ENCODE results near the gene SNRPD3.
"Not testable (repeated sequence)": the region's sequence is repeated elsewhere in the genome, so short reads cannot be mapped to it uniquely, and the experiment has no call there.

The SNRPD3 gene

DNA sequence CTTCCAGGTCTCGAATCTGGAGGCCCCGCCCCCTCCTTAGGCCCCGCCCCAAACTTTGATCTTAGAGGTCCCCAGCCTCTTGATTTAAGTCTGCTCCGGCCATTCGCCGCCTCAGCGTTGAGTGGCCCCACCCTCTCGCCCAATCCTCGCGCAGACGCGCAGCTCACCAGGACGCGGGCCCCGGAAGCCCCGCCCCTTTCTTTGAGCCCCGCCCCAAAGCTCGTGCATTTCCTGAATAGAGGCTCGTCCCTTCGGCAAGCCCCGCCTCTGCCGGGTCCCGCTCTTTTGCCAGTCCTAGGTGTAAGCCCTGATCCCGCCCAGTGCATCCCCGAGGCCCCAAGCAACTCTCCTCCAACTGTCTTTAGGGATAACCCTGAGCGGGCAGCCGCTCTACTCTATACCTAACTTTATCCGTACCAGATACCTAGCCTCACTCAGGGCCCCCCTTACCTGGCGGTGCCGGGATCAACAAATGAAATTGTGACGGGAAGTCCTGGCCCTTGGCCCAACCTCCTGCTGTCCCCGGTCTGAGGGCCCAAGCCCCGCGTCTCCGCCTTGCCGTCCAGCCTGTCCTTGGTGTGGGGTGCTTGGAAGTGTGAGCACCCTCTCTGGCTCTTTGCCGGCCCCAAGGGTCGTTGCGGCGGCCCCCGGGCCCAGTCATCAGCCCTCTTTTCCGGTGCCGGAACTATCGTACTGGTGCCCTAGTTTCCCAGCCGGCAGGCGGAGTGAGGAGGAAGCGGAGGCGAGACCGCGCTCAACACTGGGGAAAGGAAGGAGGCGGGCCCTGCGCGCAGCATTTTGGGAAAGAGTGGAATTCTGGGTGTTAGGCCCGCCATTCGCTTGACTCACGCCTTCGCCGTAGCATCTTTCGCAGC is at the start of gene SNRPD3:
TSS of gene SNRPD3 (plus strand) at position 835 of the 875 bp plus-strand sequence. CDS start 1,676 bp downstream, outside the sequence.
- peak; percentile 100 for DNase-seq (ENCODE audit: low read depth)

DNA sequence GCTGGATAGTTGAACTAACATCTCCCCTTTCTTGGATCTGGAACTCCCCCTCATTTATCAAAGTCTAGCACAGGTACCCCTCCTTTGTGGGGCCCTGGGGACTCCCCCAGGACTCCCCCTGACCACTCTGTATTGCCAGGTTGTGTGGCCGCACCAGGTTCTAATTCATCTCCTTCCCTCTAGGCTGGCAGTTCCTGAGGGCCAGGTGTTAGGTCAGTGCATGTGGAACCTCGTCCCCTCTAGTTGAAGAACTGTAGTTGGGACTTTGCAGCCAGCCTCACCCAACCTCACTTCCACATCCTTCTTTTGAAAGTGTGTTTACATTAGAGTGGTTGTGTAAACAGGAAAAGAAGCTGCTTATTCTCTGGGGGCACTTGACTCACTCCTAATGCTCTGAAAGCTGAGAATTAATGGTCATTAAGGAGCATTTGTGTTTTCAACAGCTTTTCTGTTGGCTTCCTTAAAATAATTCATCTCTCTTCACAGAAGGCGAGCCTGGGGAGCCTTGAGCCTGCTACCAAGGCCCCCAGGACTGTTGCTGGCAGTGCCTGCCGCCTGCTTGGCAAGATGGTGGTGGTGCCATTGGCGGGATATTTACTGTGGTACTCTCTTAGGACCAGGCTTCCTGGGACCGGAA is 48.9 kb upstream of the SNRPD3 start:
- DNase-seq (ENCODE audit: low read depth): no peak

DNA sequence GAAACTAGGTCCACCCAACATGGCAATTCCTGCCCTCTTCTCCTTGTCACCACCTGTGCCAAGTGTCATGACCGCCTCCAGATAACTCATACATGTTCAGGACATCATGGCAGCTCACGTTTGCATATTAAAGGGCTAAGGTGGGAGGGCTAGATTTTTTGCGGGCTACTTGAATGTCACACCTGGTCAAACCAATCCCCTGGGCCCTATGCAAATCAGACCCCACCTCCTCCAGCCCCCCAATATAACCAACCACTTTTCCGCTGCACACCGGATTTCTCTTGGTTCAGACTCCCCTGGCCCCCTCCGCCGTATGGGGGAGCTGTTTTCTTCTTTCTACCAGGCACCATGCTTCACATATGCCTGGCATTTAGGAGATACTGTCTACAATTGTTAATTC is 48.1 kb upstream of the SNRPD3 start:
- no peak for DNase-seq (ENCODE audit: low read depth)

DNA sequence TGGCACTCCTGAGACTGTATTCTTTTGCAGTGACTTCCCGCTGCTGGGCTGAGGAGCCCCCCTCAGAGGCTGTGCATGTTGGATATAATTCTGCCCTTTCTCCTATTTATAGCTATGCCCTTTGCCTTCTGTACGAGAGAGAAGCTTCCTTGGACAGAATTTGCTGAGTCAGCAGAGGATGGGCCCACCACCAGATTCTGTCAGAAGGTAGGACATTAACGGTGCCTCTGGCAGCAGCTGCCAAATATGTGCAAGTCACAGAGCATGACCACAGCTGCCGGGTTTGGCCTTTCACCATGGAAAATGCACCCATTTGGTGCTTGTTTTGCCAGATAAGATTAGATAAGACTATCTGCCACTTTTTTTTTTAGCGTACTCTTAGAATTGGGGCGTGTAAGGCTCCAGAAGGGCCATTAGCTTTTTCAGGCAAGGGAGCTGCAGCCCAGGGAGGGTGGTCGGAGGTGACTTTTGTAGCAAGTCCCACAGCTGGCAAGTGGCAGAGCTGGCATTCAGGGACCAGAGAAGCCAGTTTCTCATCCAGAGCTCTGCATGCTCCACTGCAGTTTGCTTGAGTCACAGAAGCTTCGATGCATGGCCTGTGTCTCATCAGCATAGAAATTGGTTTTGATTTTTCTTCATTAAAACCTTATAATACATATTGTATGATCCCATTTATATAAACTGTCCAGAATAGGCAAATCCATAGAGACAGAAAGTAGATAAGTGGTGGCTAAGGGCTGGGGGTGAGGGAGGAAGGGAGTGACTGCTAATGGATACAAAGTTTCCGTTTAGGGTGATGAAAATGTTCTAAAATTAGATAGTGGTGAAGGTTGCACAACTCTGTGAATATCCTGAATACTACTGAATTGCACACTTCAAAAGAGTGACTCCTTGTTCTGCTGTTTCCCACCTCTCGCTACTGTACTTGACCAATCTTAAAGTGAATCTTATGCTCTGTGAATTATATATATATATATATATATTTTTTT is 44.9 kb upstream of the SNRPD3 start:
- no peak for DNase-seq (ENCODE audit: low read depth)

DNA sequence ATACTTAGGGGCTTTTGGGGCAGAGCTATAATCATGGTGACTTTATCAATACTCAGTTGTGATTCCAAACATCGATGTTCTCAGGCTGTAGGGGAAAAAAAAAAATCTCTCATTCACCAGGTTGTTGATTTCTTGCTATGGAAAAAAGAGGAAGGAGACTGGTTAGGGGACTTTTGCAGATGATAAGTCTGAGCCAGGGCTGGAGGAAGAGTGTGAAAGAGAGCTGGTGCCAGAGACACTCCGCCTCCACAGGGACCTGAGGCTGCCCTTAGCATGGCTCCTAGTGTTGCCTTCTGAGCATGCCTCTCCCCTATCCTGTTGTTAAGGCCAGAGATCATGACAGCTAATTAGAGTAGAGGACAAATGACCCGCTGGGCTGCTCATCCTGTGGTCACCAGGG is 43.8 kb upstream of the SNRPD3 start:
- no peak for DNase-seq (ENCODE audit: low read depth)

DNA sequence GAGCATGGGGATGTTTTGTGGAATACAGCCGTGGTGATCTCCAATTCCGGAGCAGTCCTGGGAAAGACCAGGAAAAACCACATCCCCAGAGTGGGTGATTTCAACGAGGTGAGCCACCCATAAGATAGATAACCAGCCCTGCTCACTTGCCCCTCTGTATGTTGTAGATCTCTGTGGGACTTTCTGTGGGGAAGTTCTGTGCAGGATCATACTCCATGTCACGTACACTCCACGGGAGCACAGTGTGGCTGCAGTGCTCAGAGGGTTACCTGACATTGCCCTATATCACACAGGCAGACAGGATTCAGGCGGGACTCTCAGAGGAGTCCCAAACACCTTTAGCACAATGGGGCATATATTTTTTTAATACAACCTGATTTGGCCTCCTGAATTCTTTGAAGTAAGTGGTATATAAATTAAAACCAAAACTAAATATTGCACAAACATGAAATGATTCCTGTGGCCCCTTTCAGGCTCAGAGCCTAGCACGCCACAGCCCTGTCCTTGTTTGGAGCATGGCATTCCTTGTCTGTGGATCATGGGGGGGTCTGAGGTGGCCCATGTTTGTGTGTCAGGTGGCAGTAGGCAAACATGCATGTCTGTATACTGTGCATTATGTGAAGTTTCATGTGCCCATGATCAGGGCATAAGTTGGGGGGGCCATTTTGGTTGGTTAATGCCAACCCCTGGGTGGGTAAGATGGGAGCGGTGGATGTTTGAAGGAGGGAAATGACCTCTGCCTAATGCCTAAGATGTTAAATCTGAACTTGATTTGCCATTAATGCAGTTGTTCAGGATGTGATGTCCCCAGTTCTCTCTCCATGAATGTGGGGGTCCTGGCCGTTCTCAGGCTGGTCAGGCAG is 42.2 kb upstream of the SNRPD3 start:
- DNase-seq (ENCODE audit: low read depth): no peak

DNA sequence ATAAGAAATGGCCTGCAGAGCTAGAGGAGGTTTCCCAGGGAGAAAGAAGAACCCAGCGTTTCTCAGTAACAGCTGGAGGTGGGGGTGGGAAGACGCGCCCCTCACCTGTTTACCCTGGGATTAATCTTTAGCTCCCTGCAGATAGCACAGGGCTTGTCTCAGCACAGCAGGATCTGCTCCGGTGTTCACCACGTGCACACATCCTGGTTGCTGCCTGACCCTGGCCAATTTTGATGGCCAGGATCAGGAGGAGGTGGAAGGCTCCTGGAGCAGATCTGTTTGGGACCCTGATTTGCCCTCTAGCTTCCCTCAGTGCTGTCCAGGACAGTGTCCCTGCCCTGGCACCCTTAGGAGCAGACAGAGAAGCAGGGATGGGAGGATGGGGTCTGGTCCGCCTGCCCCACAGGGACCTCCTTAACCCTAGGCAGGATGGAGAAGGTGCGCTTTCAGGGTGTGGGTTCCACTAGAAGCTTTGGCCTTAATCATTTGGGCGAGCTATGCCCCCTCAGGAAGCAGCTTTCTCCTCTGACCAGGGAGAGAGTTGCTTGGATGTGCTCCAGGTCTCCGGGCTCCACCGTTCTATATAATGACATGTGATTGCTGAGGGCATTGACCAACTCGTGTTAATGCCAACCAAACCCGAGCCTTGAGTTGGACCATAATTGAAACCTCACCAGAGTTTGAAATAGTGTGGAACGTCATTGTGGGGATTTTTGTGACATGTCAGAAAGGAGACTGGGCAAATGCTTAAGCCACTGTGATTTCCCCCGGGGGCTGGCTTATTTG is 41.4 kb upstream of the SNRPD3 start:
- DNase-seq (ENCODE audit: low read depth): no peak

DNA sequence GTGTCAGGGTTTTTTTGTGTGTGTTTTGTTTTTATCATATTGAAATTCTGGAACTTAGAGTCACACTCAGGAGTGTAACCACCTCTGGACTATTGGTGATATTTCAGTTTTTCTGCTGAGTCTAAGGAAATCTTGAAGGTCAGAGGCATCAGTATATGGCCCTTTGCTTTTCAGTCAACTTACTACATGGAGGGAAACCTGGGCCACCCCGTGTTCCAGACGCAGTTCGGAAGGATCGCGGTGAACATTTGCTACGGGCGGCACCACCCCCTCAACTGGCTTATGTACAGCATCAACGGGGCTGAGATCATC is 40.8 kb upstream of the SNRPD3 start:
- DNase-seq (ENCODE audit: low read depth): no peak

DNA sequence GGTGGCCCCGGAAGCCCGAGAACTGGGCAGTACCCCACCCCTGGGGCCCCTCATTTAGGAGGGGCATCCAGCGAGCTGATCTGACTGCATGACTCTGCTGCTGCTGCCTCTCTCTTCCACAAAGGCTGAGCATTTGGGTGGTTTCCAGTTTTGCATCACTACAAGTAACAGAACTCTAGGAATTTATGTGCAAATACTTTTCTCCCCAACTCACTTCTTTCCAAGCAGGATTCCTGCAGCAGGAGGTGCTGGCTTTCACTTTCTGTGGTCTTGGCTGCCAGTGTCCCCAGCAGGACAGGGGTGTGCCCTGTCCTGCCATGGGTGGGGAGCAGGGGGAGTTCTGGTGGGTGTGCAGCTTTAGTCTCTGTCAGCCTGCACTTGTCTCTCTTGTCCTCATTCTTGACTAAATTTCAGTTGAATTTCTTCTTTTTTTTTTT is 39.5 kb upstream of the SNRPD3 start:
- no peak for DNase-seq (ENCODE audit: low read depth)

DNA sequence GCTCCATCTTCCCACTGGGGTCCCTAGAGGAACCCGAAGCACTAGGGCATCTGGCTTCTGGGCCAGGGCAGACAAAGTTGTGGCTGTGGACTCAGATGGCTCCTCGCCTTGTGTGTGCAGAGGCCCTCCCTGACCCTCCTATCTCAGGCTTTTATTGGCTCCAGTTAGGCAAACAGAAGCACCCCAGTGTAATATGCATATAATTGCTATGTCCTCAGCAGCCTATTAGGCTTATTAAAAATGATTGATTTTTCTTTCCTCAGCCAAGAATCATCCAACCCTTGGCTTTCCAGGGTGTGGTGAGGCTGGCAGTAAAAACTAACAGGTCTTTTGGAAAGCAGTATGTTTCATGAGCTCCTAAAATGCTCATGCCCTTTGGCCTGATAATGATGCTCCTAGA is 38.4 kb upstream of the SNRPD3 start:
- no peak for DNase-seq (ENCODE audit: low read depth)

DNA sequence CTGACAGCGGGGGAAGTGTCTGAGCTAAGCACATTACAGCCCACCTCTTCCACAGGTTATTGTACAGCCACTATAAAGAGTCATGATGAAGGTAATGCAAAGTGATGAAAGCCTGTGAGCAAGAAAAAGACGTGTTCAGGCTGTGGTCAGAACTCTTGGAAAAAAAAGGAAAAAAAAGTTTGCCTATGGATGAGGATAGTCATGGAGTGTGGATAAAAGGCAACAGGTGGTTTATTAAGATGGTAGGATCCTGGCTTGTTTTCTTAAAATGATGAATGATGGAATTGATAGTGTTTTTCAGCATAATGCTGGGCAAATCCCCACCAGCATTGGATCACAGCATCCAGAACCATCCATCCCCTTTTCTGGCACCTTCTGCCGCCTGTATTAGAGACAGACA is 37.6 kb upstream of the SNRPD3 start:
- no peak for DNase-seq (ENCODE audit: low read depth)

DNA sequence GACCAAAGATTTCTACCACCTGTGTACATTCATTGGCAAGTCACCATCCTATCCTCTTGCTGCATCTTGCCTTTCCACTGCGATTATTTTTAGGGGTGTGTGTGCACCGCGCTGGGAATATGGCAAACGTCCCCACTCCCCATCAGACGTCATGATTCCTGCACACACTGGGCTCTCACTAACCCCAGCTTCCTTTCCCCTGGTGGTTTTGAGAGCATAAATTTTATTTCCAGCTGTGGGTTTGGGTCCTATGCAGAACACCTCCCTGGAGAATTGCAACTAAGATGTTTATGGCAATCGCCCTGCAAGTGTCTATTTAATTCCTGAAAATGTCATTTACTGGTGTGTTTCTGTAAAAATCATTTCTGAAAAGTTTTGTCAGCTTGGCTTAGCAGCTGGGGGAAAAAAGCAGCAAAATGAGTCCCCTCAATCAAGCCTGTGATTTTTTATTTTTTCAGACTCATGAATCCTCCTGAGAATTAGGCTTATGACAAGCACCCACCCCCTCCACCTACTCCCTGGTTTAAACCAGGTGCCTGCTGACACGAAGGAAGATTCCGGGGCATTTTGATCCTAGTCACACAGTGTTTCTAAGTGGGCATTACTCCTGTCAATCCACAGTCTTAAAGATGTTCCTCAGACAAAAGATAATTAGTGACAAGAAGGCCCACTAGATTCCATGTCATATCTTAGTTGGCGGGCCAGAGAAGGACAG is 36.9 kb upstream of the SNRPD3 start:
- no peak for DNase-seq (ENCODE audit: low read depth)

DNA sequence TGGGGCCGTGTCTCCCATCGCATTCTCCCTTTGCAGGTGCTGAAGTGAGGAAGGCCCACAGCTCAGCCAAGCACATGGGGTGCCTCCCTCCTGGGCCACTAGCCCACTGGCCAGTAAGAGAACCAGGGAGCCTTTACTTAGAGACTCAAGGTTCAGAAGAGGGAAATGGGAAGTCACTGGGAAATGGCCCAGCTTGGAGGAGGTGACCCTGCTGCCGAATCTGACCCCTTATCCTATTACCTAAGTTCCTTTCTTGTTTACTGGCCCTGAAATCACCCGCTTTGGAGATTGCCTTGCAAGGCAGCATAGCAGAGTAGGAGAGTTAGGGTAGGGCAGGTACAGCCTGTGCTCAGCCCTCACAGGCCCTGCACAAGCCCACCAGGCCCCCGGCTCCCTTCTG is 36.3 kb upstream of the SNRPD3 start:
- no peak for DNase-seq (ENCODE audit: low read depth)

DNA sequence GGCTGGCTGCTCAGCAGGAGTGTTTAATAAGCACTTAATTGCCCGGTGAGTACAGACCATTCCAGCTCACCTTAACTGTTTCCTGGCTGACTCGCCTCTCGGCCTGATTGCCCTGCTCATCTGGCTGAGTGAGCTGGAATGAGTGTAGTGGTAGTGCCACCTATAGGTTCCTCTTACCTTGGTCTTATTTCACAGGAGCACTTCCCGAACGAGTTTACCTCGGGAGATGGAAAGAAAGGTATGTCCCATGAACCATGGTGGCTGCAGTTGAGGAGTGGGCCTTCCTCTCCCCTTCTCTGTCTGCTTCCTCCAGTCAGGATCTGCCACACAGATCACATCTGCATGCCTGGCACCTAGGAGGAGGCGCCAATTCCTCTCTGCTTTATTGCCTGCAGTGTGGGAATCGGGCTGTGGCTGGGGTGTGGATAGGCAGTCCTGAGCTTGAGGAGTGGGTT is 34.0 kb upstream of the SNRPD3 start:
- no peak for DNase-seq (ENCODE audit: low read depth)

DNA sequence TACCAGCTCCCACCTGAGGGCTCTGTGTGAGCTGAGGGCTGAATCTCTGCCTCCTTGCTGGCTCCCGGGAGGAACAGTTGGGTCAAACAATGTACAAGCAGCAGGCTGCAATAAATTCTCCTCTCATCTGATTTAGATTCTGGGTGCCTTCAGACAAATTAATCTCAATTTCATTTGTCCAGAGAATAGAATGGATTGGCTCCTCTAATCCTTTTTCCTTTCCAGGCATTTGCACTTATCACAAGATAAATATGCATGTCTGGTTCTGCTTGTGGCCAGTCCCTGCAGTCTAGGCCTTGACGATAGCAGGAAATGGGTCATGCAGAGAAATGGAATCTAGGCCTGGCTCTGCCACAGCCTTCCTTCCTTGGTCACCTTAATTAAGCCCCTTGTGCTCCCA is 31.9 kb upstream of the SNRPD3 start:
- no peak for DNase-seq (ENCODE audit: low read depth)

DNA sequence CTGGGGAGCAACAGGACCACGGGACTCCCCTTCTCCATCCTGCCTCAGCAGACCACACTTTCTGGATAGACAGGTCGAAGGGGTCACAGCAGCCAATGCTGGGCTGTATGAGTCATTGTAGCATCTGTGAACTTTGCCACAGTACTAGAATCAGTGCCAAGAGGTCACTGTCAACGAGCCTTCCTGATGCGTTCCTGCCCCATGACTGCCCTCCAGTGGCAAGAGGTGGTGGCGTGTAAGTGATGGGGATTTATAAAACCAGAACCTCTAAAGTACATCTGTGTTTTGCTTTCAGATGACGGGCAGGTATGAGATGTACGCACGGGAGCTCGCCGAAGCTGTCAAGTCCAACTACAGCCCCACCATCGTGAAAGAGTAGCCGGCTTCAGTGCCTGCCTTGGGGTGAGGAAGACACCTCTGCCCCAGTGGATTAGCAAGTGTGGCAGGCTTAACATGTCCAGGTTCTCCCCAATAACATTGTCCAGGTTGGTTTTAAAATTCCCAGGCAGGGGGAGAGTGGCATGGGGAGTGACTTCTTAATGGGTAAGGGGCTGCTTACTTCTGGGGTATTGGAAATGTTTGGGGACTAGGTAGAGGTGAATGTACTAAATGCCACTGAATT is 30.3 kb upstream of the SNRPD3 start:
- peak; percentile 64 for DNase-seq (ENCODE audit: low read depth)

DNA sequence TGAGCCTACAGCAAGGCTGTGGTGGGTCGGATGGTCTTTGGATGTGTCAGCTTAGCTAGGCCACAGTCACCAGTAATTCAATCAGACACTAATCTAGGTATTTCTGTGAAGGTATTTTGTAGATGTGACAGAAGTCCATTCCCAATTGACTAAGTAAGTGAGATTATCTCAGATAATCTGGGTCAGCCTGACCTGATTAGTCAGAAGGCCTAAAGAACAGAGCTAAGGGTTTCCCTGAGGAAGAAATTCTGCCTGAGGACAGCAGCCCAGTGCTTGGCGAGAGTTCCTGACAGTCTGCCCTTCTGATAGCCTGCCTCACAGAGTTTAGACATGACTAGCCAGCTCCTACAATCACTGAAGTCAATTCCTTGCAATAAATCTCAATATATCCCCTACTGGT is 29.6 kb upstream of the SNRPD3 start:
- DNase-seq (ENCODE audit: low read depth): no peak

DNA sequence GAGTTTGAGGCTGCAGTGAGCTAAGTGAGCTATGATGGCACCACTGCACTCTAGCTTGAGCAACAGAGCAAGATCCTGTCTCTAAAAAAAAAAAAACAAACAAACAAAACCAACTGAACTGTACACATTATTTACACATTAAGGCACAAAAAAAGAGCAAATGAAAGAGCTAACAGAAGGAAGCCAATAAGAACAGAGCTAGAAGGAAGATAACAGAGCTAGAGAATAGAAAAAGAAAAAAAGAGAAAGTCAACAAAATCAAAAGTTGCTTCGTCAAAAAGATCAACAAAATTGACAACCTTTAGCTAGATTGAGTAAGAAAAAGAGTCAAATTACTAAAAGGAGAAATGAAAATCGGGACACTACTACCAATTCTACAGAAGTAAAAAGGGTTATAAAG is 25.9 kb upstream of the SNRPD3 start:
- no peak for DNase-seq (ENCODE audit: low read depth)

DNA sequence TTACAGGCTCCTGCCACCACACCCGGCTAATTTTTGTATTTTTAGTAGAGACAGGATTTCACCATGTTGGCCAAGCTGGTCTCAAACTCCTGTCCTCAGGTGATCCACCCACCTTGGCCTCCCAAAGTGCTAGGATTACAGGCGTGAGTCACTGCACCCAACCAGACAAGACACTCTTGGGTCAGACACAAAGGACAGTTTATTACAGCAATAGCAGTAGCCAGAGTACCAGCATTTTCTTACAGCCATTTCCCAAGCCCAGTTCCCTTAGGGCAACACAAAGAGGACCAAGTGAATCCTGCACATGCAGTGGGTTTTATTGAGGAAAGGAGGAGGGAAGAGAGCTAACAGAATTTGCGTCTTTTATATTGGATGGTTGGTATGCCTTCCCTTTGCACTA is 24.8 kb upstream of the SNRPD3 start:
- not testable (repeated sequence) for DNase-seq (ENCODE audit: low read depth)

DNA sequence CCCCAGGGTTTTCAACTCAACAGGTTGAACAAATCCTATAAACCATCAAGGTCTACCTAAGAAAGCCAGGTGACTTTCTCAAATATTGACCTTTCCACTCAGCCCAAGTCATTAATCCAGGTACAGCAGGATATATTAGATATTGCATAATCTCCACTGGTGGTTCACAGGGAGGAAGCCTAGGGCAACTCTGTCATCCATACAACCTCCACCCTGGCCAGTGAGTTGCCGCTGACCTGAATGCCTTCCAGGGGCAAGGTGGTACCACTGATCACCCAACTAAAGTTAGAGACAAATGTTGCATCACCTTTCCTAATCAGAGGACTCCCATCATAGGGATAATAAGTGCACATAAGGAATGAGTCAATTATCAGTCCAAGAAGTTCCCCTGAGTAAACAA is 23.7 kb upstream of the SNRPD3 start:
- DNase-seq (ENCODE audit: low read depth): no peak

All from activated gamma-delta T cell treated with anti-CD3 and anti-CD28 coated beads, Interleukin-2, amount 50 U/mL, for 16 hours (primary cell).